Measurements from ENCODE around the gene LHFPL3.

DNA sequence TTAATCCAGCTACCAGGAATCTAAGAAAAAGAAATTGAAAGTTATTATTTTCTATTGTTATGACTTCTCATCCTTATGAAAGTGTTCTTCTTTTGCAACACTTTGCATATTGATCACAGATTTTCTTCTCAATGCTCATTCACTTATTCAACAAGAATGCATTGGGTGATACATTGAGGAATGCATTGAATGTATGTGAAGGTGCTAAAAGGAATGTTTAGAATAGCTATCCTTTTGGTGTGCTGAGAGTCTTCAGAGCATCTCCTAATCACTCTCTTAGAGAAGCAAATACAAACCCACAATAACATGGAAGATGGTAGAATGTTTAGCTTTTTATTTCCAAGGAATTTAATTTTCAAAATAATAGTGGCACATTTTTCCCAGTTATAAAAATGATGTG is 563.5 kb downstream of the LHFPL3 start:
- TF ChIP-seq MYC (IDR thresholded peaks at IDR 0.05; ENCODE audit: low read depth, low read length): no peak
- TF ChIP-seq, protein P1, sequence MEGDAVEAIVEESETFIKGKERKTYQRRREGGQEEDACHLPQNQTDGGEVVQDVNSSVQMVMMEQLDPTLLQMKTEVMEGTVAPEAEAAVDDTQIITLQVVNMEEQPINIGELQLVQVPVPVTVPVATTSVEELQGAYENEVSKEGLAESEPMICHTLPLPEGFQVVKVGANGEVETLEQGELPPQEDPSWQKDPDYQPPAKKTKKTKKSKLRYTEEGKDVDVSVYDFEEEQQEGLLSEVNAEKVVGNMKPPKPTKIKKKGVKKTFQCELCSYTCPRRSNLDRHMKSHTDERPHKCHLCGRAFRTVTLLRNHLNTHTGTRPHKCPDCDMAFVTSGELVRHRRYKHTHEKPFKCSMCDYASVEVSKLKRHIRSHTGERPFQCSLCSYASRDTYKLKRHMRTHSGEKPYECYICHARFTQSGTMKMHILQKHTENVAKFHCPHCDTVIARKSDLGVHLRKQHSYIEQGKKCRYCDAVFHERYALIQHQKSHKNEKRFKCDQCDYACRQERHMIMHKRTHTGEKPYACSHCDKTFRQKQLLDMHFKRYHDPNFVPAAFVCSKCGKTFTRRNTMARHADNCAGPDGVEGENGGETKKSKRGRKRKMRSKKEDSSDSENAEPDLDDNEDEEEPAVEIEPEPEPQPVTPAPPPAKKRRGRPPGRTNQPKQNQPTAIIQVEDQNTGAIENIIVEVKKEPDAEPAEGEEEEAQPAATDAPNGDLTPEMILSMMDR (IDR thresholded peaks at IDR 0.05; ENCODE audit: low read depth, low read length): no peak
